Uterus (tissue), 4 donors: ENCODE data around the gene NLRP12. TPM values are rescaled to one million over a fixed set of nuclear protein-coding genes. Genes with fewer than 3 reads are reported as not detected.

ENCODE experiments used
- DNase-seq, 2 donors: peaks; one replicate each; pipeline ENCODE4 v3.0.0-alpha.2; 2019 to 2020
- H3K27ac ChIP-seq, 2 donors: fragments of 200-600 bp; sonication (generic); 1 replicate in 1 of 2; 2 replicates in 1 of 2; pipeline ENCODE4 v1.5.1; 2016 to 2018
- H3K27me3 ChIP-seq, 2 donors: fragments of 200-600 bp; sonication (generic); one replicate each; pipeline ENCODE4 v1.5.1; 2018 to 2019; ENCODE audit warnings: control low read depth in 1 of 2
- H3K36me3 ChIP-seq, 2 donors: fragments of 200-600 bp; sonication (generic); one replicate each; pipeline ENCODE4 v1.5.1; 2019; ENCODE audit warnings: control low read depth in 1 of 2
- H3K4me1 ChIP-seq, 2 donors: fragments of 200-600 bp; sonication (generic); one replicate each; pipeline ENCODE4 v1.5.1; 2018 to 2019; ENCODE audit warnings: control low read depth in 1 of 2
- H3K4me3 ChIP-seq, 2 donors: fragments of 200-600 bp; sonication (generic); 1 replicate in 1 of 2; 2 replicates in 1 of 2; pipeline ENCODE4 v1.5.1; 2018 to 2019; ENCODE audit warnings: mild to moderate bottlenecking in 1 of 2
- H3K9me3 ChIP-seq, 2 donors: fragments of 200-600 bp; sonication (generic); one replicate each; pipeline ENCODE4 v1.5.1; 2019; ENCODE audit warnings: control low read depth in 1 of 2
- POLR2A ChIP-seq, 2 donors: fragments of 450-650 bp; IDR thresholded peaks; one replicate each; pipeline ENCODE4 v1.6.1; 2016; ENCODE audit warnings: antibody characterized with exemption in 2 of 2, mild to moderate bottlenecking in 1 of 2, moderate library complexity in 1 of 2
- intact Hi-C: fragments of 100-400 bp; cut with DNase I; formaldehyde crosslinking; loops from one replicate; pipeline ENCODE4 v1.15.1; 2023; ENCODE audit warnings: low total_unique reads
- total RNA-seq, 4 donors: library from RNA; depleted of rRNA in 3 of 4; stranded (reverse); fragments of >200 nt in 3 of 4; gene quantifications; one replicate each; pipeline versions ENCODE4 v1.1.0 to v1.2.4, GENCODE V29; 2014 to 2023
- TF ChIP-seq, protein P1 (sequence below), 4 experiments: fragments of 200-600 bp in 2 of 4; fragments of 450-650 bp in 2 of 4; sonication (generic) in 2 of 4; IDR thresholded peaks; one replicate each; pipeline ENCODE4 v1.5.1; 2016 to 2019; ENCODE audit warnings: antibody characterized with exemption in 4 of 4, mild to moderate bottlenecking in 2 of 4, moderate library complexity in 1 of 4
- donor health status: DM: yes; HTN: yes; CAD: no.

The NLRP12 gene
- total RNA-seq, 4 donors from 2014 or later = 0.34 to 0.90 (median 0.59) TPM; not detected in 1

GRCh38 chr19:53801257-53801656, 22.9 kb downstream of the NLRP12 start:
- TF ChIP-seq, protein P1, sequence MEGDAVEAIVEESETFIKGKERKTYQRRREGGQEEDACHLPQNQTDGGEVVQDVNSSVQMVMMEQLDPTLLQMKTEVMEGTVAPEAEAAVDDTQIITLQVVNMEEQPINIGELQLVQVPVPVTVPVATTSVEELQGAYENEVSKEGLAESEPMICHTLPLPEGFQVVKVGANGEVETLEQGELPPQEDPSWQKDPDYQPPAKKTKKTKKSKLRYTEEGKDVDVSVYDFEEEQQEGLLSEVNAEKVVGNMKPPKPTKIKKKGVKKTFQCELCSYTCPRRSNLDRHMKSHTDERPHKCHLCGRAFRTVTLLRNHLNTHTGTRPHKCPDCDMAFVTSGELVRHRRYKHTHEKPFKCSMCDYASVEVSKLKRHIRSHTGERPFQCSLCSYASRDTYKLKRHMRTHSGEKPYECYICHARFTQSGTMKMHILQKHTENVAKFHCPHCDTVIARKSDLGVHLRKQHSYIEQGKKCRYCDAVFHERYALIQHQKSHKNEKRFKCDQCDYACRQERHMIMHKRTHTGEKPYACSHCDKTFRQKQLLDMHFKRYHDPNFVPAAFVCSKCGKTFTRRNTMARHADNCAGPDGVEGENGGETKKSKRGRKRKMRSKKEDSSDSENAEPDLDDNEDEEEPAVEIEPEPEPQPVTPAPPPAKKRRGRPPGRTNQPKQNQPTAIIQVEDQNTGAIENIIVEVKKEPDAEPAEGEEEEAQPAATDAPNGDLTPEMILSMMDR (IDR thresholded peaks at IDR 0.05) = no peak
- no peak for TF ChIP-seq POLR2A (IDR thresholded peaks at IDR 0.05)
- Histone ChIP-seq H3K4me1 (no peaks in the 10 kb centered on the region), H3K9me3 (no peaks in the 10 kb centered on the region), H3K27ac (no peak overlapping the region), H3K4me3 (no peak overlapping the region), H3K36me3 (no peaks in the 10 kb centered on the region), H3K27me3 (no peaks in the 10 kb centered on the region)
- no peak for DNase-seq
- intact Hi-C loops = no loop called here

DNA sequence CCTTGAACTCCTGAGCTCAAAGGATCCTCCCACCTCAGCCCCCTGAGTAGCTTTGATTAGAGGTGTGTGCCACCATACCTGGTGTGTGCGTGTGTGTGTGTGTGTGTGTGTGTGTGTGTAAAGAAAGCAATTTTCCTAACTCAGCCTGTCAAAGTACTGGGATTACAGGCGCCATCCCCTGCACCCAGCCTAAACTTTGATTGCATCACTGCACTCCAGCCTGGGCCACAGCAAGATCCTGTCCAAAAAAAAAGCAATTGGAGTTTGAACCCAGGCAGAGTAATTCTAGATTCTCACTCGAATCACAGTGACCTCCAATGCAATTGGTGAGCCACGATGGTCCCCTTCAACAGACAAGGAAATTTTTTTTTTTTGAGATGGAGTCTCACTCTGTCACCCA, 29.1 kb downstream of the NLRP12 start:
- no peaks in the 10 kb centered on the region for H3K4me1 ChIP-seq
- no peak for TF ChIP-seq POLR2A (IDR thresholded peaks at IDR 0.05)
- TF ChIP-seq, protein P1 (IDR thresholded peaks at IDR 0.05) = no peak
- no peak for DNase-seq
- no peaks in the 10 kb centered on the region for H3K36me3 ChIP-seq
- H3K9me3 ChIP-seq = no peaks in the 10 kb centered on the region
- no peaks in the 10 kb centered on the region for H3K27me3 ChIP-seq
- no peak overlapping the region for H3K4me3 ChIP-seq
- no peak overlapping the region for H3K27ac ChIP-seq
- intact Hi-C loops = no loop called here

DNA sequence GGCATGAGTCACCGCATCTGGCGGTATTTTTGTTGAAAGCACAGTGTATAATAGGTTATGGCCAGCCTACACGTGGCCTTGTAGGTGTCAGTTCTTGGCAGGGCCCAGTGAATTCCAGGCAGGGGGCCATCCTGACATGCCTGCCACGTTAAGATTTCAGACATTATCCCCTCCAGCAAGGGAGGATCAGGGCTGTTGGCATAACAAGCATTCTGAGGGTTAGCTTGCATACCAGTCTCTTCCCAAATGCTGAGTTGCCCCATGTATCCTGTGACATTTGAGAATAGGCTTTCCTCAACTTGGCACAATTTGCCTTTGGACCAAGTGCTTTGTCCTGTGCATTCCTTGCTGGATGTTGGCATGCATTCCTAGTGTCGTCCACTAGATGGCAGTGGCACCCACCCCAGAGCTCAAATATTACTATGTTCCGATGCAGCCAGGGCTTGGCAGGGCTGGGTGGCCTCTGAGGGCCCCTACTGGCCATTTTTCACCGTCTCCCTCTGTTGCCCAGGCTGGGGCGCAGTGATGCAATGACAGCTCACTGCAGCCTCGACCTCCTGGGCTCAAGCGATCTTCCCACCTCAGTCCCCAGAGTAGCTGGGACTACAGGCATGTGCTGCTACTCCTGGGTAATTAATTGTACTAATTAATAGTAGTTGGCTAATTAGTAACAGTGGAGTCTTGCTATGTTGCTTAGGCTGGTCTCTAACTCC, 31.2 kb downstream of the NLRP12 start:
- Histone ChIP-seq H3K36me3 (no peaks in the 10 kb centered on the region), H3K27ac (no peak overlapping the region), H3K9me3 (no peaks in the 10 kb centered on the region), H3K4me3 (no peak overlapping the region), H3K4me1 (no peaks in the 10 kb centered on the region), H3K27me3 (no peaks in the 10 kb centered on the region)
- intact Hi-C loops = no loop called here
- no peak for TF ChIP-seq POLR2A (IDR thresholded peaks at IDR 0.05)
- TF ChIP-seq, protein P1 (IDR thresholded peaks at IDR 0.05) = peak; percentile 78 to 98 (median 90)
- DNase-seq = peak; percentile 61 to 65

DNA sequence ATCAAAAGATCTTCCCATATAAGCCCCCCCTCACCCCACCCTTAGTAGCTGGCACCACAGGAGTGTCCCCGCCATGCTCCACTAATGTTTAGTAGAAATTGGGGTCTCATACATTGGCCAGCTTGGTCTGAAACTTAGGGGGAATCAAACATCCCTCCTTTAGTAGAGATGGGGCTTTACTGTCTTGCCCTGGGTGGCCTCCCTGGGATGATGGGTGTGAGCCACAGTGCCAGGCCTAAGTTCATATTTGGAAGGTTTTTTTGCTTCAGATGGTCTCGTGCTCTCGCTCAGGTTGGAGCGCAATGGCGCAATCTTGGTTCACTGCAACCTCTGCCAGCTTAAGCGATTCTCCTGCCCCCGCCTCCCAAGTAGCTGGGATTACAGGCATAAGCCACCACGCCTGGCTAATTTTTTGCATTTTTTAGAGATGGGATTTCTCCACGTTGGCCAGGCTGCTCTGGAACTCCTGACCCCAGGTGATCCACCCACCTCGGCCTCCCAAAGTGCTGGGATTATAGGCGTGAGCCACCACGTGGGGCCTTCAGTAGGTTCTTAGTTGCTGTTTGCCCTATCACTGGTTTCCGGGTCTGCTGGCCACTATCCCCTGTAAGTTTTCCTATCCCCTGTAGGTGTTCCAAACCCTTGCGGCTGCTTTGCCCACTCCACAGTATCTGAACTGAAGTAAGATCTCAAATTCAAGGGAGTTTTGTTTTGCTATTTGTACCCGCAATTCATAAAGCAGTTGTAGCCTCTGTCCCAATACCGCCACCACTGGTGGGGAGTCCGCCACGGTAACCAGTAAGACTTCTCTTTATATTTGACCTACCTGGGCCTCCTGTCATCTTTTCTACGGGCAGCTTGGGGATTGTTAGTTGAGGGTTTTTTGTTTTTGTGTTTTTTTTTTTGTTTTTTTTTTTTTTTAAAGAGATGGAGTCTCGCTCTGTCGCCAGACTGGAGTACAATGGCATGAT, 34.1 kb downstream of the NLRP12 start:
- Histone ChIP-seq H3K27me3 (no peaks in the 10 kb centered on the region), H3K4me1 (no peaks in the 10 kb centered on the region), H3K36me3 (no peaks in the 10 kb centered on the region), H3K4me3 (no peak overlapping the region), H3K27ac (no peak overlapping the region), H3K9me3 (no peaks in the 10 kb centered on the region)
- intact Hi-C loops = no loop called here
- TF ChIP-seq, protein P1 (IDR thresholded peaks at IDR 0.05) = no peak
- TF ChIP-seq POLR2A (IDR thresholded peaks at IDR 0.05) = no peak
- DNase-seq = no peak

DNA sequence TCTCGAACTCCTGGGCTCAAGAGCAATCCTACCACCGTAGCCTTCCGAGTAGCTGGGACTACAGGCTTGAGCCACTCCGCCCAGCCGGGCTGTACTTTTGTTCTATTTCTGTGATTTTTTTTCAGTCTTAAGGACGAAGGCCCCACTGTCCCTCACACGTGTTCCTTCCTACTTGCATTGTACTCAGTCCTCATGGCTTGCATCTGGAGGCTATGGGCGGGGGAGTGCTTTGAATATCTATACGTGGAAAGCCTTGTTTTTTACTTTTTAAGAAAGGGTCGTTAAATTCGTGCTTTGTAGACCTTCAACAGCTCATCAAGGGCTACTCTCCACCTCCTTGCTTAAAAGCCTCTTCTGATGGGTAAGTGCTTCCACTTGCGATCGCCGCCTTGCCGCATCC, 36.8 kb downstream of the NLRP12 start:
- no peak for DNase-seq
- no peaks in the 10 kb centered on the region for H3K27me3 ChIP-seq
- intact Hi-C loops = no loop called here
- H3K27ac ChIP-seq = no peak overlapping the region
- no peak overlapping the region for H3K4me3 ChIP-seq
- no peaks in the 10 kb centered on the region for H3K9me3 ChIP-seq
- no peak for TF ChIP-seq POLR2A (IDR thresholded peaks at IDR 0.05)
- TF ChIP-seq, protein P1 (IDR thresholded peaks at IDR 0.05) = no peak
- no peaks in the 10 kb centered on the region for H3K4me1 ChIP-seq
- H3K36me3 ChIP-seq = no peaks in the 10 kb centered on the region
